HUES64 (cell line): ENCODE measurements around the gene ARL10.

ENCODE experiments used
- H3K27ac ChIP-seq: 2 replicates; pipeline ENCODE4 v1.7.0; 2013; ENCODE audit warnings: low read depth, low read length, inconsistent platforms
- H3K27me3 ChIP-seq: 2 replicates; pipeline ENCODE4 v1.6.1; 2013; ENCODE audit warnings: mild to moderate bottlenecking, low read length; ENCODE audit not compliant: insufficient read depth
- H3K36me3 ChIP-seq: 2 replicates; pipeline ENCODE4 v1.6.1; 2013; ENCODE audit warnings: mild to moderate bottlenecking, low read length; ENCODE audit not compliant: insufficient read depth
- H3K4me1 ChIP-seq: 2 replicates; pipeline ENCODE4 v1.6.1; 2013; ENCODE audit warnings: mild to moderate bottlenecking, low read length, moderate library complexity; ENCODE audit not compliant: insufficient read depth
- H3K4me3 ChIP-seq: 2 replicates; pipeline ENCODE4 v1.5.1; 2013; ENCODE audit warnings: mild to moderate bottlenecking, low read length, moderate library complexity
- H3K9ac ChIP-seq: 2 replicates; pipeline ENCODE4 v1.6.1; 2013; ENCODE audit warnings: mild to moderate bottlenecking, low read depth, low read length
- H3K9me3 ChIP-seq: 2 replicates; pipeline ENCODE4 v1.6.1; 2013; ENCODE audit warnings: low read depth, low read length; ENCODE audit not compliant: insufficient read depth
- WGBS: fragments of 150-250, 120-280 bp; methylation state at CpG from one replicate; pipeline ENCODE4 v1.1.7; 2013; ENCODE audit warnings: missing lambda C conversion rate; 5-methylcytosine and 5-hydroxymethylcytosine counted together

ARL10 gene

DNA sequence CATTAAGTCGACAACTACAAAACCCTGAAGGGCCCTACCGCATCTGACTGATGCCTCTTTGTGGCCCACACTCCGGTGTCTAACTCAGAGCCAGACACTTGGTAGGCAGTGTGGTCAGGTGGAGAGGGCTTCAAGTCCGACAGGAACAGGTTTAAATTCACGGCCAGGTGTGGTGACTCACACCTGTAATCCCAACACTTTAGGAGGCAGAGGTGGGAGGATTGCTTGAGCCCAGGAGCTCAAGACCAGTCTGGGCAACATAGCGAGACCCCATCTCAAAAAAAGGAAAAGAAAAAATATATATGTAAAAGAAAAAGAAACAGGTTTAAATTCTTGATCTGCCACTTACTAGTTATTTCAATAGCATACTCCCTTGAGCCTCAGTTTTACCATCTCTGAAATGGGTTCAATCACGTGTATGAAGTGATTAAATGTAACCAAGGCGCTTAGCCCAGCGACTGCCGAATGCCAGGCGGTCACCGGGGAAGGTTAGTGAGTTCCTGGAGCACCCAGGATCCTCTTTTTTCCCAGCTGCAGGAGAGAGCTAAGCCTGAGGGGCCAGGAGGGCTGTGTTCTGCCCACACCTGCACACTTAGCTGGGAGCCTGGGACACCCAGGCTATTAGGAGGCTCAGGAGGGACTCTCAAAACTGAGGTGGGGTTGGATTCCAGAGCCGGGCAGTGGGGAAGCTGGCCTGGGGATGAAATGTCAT, 50.1 kb downstream of the ARL10 start:
- 81% methylated on average over 12 of the region's 13 CpGs for WGBS
- Histone ChIP-seq H3K4me3 (peak overlapping the region; percentile 74), H3K27ac (no peak overlapping the region), H3K36me3 (no peaks in the 10 kb centered on the region), H3K9me3 (peaks cover 6% of the 10 kb centered on the region; the same call in 1 of the 2 replicates), H3K27me3 (peaks cover 9% of the 10 kb centered on the region), H3K4me1 (no peaks in the 10 kb centered on the region), H3K9ac (no peak overlapping the region; the same call in 1 of the 2 replicates)

DNA sequence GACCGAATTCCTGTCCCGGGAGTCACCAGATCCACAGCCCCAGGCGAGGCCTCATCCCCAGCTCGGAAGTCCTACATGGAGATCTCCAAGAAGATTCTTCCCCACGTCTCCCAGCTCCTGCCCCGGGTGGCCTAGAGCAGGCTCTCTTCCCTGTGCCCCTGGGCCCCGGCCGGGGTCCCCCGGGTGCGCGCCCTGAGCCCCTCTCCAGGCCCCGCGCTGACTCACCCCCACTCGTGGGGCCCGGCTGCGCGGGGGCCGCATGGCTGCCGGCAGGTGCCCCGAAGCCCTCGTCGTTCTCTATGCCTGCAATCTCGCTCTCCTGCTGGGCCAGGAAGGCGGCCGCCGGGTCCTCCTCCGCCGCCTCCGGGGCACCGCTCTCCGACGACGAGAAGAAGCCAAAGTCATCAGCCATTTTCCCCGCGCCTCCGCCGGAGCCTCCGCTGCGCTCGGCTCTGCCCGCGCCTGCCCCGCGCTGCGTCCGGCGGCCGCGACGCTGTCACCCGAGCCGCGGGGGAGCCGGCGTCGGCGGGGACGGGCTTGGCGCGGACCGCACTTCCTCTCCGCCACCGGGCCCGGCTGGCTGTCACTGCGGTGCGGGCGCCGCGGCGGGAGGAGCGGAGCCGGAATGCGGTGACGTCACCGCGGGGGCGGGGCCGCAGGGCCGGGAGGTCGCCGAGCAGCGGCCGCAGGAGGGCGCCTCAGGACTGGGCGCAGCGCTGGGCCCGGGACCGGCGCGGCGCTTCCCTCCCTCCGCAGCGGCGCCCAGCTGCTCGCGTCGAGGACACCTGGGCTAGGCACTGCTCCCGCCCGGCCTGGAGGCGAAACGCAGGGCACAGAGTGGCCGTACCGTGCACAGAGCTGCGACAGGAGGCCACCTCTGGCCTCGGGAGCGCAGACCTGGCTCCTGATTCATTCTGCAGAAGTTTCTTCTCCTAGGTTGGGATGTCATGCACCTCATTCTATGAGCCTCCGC, 51.0 kb downstream of the ARL10 start, which contains the start of gene CLTB:
Gene CLTB, minus strand, starts transcription at position 588 of the 973 bp plus-strand sequence. Its CDS starts 176 bp downstream, at position 412.
- peak within 1 kb of the TSS; percentile 67 for H3K9ac ChIP-seq

DNA sequence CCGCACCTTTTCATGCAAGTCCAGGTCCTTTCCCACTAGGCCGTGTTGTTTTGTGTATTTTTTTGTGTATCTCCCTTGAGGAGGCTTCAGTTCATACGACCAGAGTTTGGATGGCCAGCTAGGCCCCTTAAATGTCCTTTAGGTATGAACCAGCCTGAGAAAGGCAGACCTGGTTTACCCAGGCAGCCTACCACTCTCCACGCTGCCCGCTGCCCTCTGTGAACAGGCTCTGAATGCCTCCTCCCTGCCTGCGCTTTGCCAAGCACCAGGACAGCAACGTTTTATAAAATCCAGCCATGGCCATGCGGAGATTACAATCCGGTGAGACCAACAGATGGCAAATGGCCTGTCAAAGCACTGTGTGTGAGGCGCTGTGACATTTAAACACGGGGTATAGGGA, 51.7 kb downstream of the ARL10 start:
- Histone ChIP-seq H3K9ac (peak overlapping the region; percentile 46; the same call in 1 of the 2 replicates), H3K9me3 (peaks cover 9% of the 10 kb centered on the region; the same call in 1 of the 2 replicates), H3K36me3 (no peaks in the 10 kb centered on the region), H3K4me3 (peak overlapping the region; percentile 74), H3K27me3 (peaks cover 9% of the 10 kb centered on the region), H3K4me1 (no peaks in the 10 kb centered on the region), H3K27ac (no peak overlapping the region)
- 87% methylated on average over 11 of the region's 11 CpGs for WGBS

More for the DNA sequence above, 51.0 kb downstream of the ARL10 start, which contains the start of gene CLTB:
- 2% methylated on average over 107 of the region's 107 CpGs for WGBS
- Histone ChIP-seq H3K27me3 (peaks cover 9% of the 10 kb centered on the region), H3K4me1 (no peaks in the 10 kb centered on the region), H3K9me3 (peaks cover 9% of the 10 kb centered on the region; the same call in 1 of the 2 replicates), H3K36me3 (no peaks in the 10 kb centered on the region), H3K4me3 (peak within 1 kb of the TSS; percentile 74), H3K27ac (peak within 1 kb of the TSS; percentile 12; the same call in 1 of the 2 replicates)

DNA sequence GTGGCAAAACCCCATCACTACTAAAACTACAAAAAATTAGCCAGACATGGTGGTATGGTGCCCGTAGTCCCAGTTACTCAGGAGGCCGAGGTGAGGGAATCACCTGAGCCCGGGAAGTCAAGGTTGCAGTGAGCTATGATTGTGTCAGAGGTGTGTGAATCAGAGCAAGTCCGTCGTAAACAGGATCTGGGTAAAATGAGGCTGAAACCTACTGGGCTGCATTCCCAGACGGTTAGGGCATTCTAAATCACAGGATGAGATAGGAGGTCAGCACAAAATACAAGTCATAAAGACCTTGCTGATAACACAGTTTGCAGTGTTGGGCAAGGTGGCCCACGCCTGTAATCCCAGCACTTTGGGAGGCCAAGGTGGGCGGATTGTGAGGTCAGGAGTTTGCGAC, 53.0 kb downstream of the ARL10 start:
- no peak overlapping the region for H3K9ac ChIP-seq
- peaks cover 9% of the 10 kb centered on the region for H3K27me3 ChIP-seq
- peaks cover 9% of the 10 kb centered on the region; the same call in 1 of the 2 replicates for H3K9me3 ChIP-seq
- H3K27ac ChIP-seq, result no peak overlapping the region
- 88% methylated on average over 9 of the region's 9 CpGs for WGBS
- no peaks in the 10 kb centered on the region for H3K36me3 ChIP-seq
- no peaks in the 10 kb centered on the region for H3K4me1 ChIP-seq
- H3K4me3 ChIP-seq, result no peak overlapping the region

DNA sequence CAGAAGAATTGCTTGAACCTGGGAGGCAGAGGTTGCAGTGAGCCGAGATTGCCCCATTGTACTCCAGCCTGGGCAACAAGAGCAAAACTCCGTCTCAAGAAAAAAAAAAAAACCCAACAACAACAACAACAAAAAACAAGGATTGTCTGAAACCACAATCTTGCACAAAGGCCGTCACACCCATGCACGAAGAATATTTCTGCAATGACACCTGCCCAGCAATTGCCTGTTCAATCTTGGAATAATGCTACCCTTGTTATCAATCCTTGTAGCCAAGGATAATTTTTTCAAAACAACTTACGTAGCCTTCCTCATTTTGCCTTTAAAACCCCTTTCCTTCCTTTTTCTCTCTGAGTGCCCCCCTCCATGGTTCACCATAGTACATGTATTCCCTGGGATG, 54.8 kb downstream of the ARL10 start:
- Histone ChIP-seq H3K27me3 (peaks cover 9% of the 10 kb centered on the region), H3K4me1 (no peaks in the 10 kb centered on the region), H3K27ac (no peak overlapping the region), H3K36me3 (no peaks in the 10 kb centered on the region), H3K4me3 (no peak overlapping the region), H3K9me3 (peaks cover 10% of the 10 kb centered on the region), H3K9ac (no peak overlapping the region)
- 93% methylated on average over 5 of the region's 5 CpGs for WGBS

DNA sequence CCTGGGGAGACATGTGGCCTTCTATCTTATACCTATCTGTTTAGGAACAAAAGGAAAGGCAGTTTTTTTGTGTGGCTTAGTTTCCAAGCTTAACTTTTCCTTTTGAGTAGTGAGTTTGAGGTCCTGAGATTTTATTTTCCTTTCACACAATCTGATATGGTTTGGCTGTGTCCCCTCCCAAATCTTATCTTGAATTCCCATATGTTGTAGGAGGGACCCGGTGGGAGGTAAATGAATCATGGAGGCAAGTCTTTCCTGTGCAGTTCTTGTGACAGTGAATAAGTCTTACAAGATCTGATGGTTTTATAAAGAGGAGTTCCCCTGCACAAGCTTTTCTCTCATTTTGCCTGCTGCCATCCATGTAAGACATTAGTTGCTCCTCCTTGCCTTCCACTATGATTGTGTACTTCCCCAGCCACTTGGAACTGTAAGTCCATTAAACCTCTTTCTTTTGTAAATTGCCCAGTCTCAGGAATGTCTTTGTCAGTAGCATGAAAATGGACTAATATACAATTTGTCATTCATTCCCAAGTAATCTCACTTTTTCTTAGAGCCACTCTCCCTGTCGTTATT, 55.8 kb downstream of the ARL10 start:
- peaks cover 18% of the 10 kb centered on the region for H3K9me3 ChIP-seq
- no peak overlapping the region for H3K9ac ChIP-seq
- no peak overlapping the region for H3K4me3 ChIP-seq
- H3K27ac ChIP-seq, result no peak overlapping the region
- 96% methylated on average over 2 of the region's 2 CpGs for WGBS
- H3K36me3 ChIP-seq, result no peaks in the 10 kb centered on the region
- peaks cover 9% of the 10 kb centered on the region for H3K27me3 ChIP-seq
- H3K4me1 ChIP-seq, result no peaks in the 10 kb centered on the region

DNA sequence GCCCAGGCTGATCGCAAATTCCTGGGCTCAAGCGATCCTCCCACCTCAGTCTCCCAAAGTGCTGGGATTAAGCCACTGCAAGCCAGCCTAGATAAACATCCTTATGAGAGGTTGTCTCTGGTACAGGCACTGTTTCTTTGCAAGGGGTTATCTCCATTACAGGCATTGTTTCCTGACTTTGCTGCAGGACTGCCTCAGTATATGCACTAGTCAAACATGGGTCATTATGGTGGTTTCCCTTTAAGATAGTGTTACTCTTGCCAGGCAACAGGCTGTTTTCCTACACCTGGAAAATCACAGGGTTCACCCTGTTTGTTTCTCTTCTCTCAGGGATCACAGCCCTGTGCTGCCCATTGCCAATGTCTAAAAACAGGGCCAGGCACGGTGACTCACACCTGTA, 58.9 kb downstream of the ARL10 start:
- H3K27ac ChIP-seq, result no peak overlapping the region
- WGBS, result 86% methylated on average over 3 of the region's 3 CpGs
- H3K4me3 ChIP-seq, result no peak overlapping the region
- no peaks in the 10 kb centered on the region for H3K27me3 ChIP-seq
- H3K36me3 ChIP-seq, result no peaks in the 10 kb centered on the region
- H3K9ac ChIP-seq, result no peak overlapping the region
- peaks cover 20% of the 10 kb centered on the region for H3K9me3 ChIP-seq
- H3K4me1 ChIP-seq, result no peaks in the 10 kb centered on the region

DNA sequence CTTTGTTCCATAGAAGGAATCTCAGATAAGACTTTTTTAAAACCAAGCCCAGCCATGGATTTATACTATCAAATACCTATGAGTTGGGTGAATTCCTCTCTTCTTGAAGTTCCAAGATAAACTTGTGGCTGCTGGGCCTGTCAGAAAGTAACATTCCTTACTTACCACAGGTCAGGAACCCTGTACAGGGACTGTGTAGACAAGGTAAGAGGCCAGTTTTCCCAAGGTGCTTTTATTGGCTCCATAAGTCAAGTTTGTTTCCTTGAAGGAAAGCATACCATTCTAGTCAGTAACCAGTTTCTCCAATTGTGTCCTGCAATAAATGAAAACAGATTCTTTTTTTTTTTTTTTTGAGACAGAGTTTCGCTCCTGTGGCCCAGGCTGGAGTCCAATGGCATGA, 59.9 kb downstream of the ARL10 start:
- WGBS, result 96% methylated on average over 1 of the region's 1 CpG
- H3K36me3 ChIP-seq, result no peaks in the 10 kb centered on the region

DNA sequence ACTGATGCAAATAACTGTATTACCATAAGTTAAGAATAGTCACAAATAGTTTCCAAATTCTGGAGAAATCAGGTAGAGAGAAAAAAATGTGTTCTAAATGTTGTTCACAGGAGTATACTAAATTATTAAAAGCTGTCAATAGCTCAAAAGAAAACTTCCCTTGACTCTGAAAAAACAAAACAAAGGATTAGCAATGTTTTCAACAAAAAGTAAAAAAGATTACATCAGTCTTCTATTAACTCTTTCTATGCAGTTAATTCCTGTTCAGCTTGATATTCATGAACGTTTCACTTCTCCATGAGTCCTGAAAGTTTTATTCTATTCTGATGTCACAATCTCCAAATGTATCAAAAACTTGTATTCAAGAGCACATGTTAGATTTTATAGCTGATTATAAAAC, 60.5 kb downstream of the ARL10 start:
- Histone ChIP-seq H3K4me1 (no peaks in the 10 kb centered on the region), H3K27ac (no peak overlapping the region), H3K27me3 (no peaks in the 10 kb centered on the region), H3K4me3 (no peak overlapping the region), H3K36me3 (no peaks in the 10 kb centered on the region), H3K9ac (no peak overlapping the region), H3K9me3 (peaks cover 11% of the 10 kb centered on the region; the same call in 1 of the 2 replicates)
- WGBS, result 90% methylated on average over 1 of the region's 1 CpG

More for the DNA sequence above, 59.9 kb downstream of the ARL10 start:
- no peak overlapping the region for H3K27ac ChIP-seq
- no peaks in the 10 kb centered on the region for H3K4me1 ChIP-seq
- no peak overlapping the region for H3K9ac ChIP-seq
- H3K27me3 ChIP-seq, result no peaks in the 10 kb centered on the region
- H3K9me3 ChIP-seq, result peaks cover 17% of the 10 kb centered on the region; the same call in 1 of the 2 replicates
- no peak overlapping the region for H3K4me3 ChIP-seq

DNA sequence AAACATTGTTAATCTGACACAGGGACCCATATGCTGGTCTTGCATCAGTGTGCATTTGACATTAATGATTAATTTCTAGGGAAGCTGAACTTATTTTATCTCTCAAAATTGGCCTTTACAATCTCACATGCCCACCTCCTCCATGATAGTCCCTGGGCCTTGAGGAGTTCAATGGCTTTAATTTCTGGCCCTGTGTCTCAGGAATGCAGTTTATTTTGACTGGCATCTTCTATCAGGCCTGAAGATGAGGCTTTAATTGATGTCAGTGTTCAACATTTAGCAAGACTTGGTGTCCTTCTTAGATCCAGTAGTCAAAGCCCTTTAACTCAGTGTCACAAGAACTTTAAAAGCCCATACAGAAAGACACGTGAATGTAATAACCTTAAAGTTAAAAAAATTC, 61.6 kb downstream of the ARL10 start:
- no peaks in the 10 kb centered on the region for H3K27me3 ChIP-seq
- H3K4me3 ChIP-seq, result no peak overlapping the region
- no peak overlapping the region for H3K27ac ChIP-seq
- WGBS, result 100% methylated on average over 1 of the region's 1 CpG
- H3K36me3 ChIP-seq, result no peaks in the 10 kb centered on the region
- no peak overlapping the region for H3K9ac ChIP-seq
- H3K9me3 ChIP-seq, result peaks cover 11% of the 10 kb centered on the region; the same call in 1 of the 2 replicates
- H3K4me1 ChIP-seq, result no peaks in the 10 kb centered on the region
